ENCODE measurements around the gene KRTAP5-2. TPM values are rescaled to one million over a fixed set of nuclear protein-coding genes. Genes with fewer than 3 reads are reported as not detected.
"Not testable (repeated sequence)": the region's sequence is repeated elsewhere in the genome, so short reads cannot be mapped to it uniquely, and the experiment has no call there.

The KRTAP5-2 gene
- total RNA-seq, 6 experiments from 2014 or later: not detected

DNA sequence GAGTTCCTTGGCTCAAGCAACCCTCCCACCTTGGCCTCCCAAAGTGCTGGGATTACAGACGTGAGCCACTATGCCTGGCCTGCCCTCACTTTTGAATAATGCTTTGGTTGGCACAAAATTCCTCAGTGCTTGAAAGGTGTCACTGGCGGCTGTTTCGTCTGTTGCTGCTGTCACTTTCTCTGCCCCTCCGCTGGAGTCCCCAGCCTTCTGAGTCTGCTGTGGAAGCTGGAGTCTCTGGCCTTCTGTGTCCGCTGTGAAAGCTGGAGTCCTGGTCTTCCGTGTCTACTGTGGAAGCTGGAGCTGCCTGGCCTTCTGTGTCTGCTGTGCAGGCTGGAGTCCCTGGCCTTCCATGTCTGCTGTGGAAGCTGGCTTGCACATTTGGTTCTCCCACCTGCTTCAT is 8.1 kb downstream of the KRTAP5-2 start:
- peaks cover 50% of the 10 kb centered on the region for H3K27me3 Mint-ChIP-seq (ENCODE audit: insufficient read depth)
- no peaks in the 10 kb centered on the region for H3K36me3 Mint-ChIP-seq (ENCODE audit: low read depth)
- TF ChIP-seq, protein P1, sequence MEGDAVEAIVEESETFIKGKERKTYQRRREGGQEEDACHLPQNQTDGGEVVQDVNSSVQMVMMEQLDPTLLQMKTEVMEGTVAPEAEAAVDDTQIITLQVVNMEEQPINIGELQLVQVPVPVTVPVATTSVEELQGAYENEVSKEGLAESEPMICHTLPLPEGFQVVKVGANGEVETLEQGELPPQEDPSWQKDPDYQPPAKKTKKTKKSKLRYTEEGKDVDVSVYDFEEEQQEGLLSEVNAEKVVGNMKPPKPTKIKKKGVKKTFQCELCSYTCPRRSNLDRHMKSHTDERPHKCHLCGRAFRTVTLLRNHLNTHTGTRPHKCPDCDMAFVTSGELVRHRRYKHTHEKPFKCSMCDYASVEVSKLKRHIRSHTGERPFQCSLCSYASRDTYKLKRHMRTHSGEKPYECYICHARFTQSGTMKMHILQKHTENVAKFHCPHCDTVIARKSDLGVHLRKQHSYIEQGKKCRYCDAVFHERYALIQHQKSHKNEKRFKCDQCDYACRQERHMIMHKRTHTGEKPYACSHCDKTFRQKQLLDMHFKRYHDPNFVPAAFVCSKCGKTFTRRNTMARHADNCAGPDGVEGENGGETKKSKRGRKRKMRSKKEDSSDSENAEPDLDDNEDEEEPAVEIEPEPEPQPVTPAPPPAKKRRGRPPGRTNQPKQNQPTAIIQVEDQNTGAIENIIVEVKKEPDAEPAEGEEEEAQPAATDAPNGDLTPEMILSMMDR (IDR thresholded peaks at IDR 0.05): no peak
- peaks cover 6% of the 10 kb centered on the region; the same call in 1 of the 2 replicates for H3K4me1 Mint-ChIP-seq (ENCODE audit: low read depth)
- DNase-seq: no peak
- no peaks in the 10 kb centered on the region for H3K9me3 Mint-ChIP-seq
- no peak overlapping the region for H3K27ac Mint-ChIP-seq
- H3K4me3 Mint-ChIP-seq: no peak overlapping the region

DNA sequence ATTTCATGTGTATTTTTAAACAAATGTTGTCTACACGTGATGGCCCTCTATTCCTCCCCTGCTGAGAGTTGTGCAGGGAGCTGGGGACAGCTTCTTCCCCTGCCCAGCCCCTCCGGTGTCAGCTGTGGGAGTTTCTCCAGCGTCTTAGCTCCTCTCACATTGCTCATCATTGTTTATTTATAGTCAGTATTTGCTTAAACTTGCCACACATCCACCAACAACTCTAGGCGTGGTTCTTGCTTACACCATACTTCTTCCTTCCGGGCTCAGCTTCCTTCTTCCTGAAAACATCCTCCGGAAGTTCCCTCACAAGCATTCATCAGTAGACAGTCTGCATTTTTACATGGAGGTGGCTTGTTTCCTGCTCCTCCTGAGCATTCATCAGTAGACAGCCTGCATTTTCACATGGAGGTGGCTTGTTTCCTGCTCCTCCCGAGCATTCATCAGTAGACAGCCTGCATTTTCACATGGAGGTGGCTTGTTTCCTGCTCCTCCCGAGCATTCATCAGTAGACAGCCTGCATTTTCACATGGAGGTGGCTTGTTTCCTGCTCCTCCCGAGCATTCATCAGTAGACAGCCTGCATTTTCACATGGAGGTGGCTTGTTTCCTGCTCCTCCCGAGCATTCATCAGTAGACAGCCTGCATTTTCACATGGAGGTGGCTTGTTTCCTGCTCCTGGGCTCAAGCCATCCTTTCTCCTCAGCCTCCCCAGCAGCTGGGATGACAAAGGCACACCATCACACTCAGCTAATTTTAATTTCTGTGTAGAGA is 8.7 kb downstream of the KRTAP5-2 start:
- not testable (repeated sequence) for H3K9me3 Mint-ChIP-seq; H3K4me1 Mint-ChIP-seq (ENCODE audit: low read depth); DNase-seq; H3K27ac Mint-ChIP-seq; H3K36me3 Mint-ChIP-seq (ENCODE audit: low read depth); H3K4me3 Mint-ChIP-seq
- peaks cover 48% of the 10 kb centered on the region for H3K27me3 Mint-ChIP-seq (ENCODE audit: insufficient read depth)

DNA sequence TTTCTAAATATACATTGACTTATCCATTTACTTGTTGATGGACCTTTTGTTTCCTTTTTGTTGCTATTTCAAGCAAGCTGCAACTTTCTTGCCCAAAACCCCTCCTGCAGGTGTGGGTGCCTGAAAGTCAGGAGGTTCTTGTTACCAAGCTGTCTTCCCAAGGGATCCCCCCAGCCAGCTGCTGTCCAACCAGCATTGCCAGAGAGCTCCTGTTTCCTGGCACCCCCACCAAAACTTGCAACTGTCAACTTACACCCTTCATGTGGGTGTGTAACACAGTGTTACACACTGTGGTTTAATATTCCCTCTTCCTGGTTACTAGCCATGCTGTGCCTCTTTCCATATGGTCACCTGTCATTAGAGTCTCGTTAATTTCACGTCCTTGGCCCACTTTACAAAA is 11.4 kb downstream of the KRTAP5-2 start:
- H3K36me3 Mint-ChIP-seq (ENCODE audit: low read depth): no peaks in the 10 kb centered on the region
- peaks cover 6% of the 10 kb centered on the region; the same call in 1 of the 2 replicates for H3K4me1 Mint-ChIP-seq (ENCODE audit: low read depth)
- H3K27me3 Mint-ChIP-seq (ENCODE audit: insufficient read depth): peaks cover 46% of the 10 kb centered on the region
- no peak for DNase-seq
- H3K4me3 Mint-ChIP-seq: no peak overlapping the region
- H3K9me3 Mint-ChIP-seq: no peaks in the 10 kb centered on the region
- H3K27ac Mint-ChIP-seq: no peak overlapping the region
- TF ChIP-seq, protein P1 (IDR thresholded peaks at IDR 0.05): no peak

DNA sequence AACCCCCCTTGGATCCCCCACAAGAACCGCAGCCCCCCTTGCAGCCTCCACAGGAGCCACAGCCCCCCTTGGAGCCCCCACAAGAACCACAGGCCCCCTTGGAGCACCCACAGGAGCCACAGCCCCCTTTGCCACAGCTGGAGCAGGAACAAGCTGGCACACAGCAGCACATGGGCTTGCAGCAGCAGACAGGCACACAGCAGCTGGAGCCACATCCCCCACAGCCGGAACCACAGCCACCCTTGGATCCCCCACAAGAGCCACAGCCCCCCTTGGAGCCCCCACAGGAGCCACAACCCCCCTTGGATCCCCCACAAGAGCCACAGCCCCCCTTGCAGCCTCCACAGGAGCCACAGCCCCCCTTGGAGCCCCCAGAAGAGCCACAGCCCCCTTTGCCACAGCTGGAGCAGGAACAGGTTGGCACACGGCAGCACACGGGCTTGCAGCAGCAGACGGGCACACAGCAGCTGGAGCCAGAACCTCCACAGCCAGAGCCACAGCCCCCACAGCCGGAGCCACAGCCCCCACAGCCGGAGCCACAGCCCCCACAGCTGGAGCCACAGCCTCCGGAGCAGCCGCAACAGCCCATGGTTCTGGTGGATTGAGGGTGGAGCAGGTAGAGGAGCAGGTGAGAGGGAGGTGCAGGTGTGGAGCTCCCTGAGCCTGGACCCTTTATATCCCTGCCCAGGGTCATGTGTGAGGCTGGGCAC is 13.3 kb downstream of the KRTAP5-2 start, which contains the start of gene KRTAP5-1:
Gene KRTAP5-1 (minus strand): TSS at position 623 of the 710 bp plus-strand sequence. CDS start 34 bp downstream, at position 589.
- H3K4me3 Mint-ChIP-seq, H3K9me3 Mint-ChIP-seq, H3K27ac Mint-ChIP-seq: not testable (repeated sequence)

DNA sequence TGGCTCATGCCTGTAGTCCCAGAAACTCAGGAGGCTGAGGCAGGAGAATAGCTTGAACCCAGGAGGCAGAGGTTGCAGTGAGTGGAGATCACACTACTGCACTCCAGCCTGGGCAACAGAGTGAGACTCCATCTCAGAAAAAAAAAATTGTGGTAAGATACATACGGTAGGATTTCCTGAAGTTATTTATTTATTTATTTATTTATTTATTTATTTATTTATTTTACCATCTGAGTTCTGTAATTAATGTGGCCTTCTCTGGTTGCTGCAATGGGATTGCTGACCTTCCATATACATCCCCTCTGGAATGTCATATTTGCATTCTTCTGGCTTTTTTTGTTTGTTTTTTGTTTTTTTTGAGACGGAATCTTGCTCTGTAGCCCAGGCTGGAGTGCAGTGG is 15.2 kb downstream of the KRTAP5-2 start:
- Mint-ChIP-seq H3K9me3 (peaks cover 12% of the 10 kb centered on the region), H3K27me3 (ENCODE audit: insufficient read depth) (peaks cover 47% of the 10 kb centered on the region)
- not testable (repeated sequence) for H3K4me3 Mint-ChIP-seq; H3K27ac Mint-ChIP-seq; H3K4me1 Mint-ChIP-seq (ENCODE audit: low read depth); H3K36me3 Mint-ChIP-seq (ENCODE audit: low read depth); DNase-seq

More for the DNA sequence above, 13.3 kb downstream of the KRTAP5-2 start, which contains the start of gene KRTAP5-1:
- not testable (repeated sequence) for H3K4me1 Mint-ChIP-seq (ENCODE audit: low read depth); H3K36me3 Mint-ChIP-seq (ENCODE audit: low read depth); DNase-seq
- H3K27me3 Mint-ChIP-seq (ENCODE audit: insufficient read depth): peaks cover 46% of the 10 kb centered on the region

DNA sequence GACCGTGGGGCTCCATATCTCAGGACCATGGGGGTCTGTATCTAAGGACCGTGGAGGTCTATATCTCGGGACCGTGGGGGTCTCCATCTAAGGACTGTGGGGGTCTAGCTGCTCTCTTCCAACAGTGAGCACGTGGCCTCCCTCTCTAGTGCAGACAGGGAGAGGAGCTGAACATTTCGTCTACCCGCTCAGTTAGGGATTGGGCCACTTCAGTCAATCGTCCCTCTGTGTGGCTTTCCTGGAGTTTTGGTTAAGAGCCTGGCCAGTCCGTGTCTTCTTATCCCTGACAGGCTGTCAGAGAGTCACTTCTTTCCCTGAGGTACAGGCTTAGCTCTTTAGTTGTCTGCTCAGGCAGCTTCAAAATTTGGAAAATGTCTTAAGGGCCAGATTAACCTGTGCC is 16.1 kb downstream of the KRTAP5-2 start:
- no peak overlapping the region for H3K27ac Mint-ChIP-seq
- no peaks in the 10 kb centered on the region for H3K4me1 Mint-ChIP-seq (ENCODE audit: low read depth)
- no peak for DNase-seq
- H3K27me3 Mint-ChIP-seq (ENCODE audit: insufficient read depth): peaks cover 38% of the 10 kb centered on the region
- no peak overlapping the region for H3K4me3 Mint-ChIP-seq
- peaks cover 10% of the 10 kb centered on the region for H3K36me3 Mint-ChIP-seq (ENCODE audit: low read depth)
- H3K9me3 Mint-ChIP-seq: peaks cover 12% of the 10 kb centered on the region
- TF ChIP-seq, protein P1 (IDR thresholded peaks at IDR 0.05): no peak

DNA sequence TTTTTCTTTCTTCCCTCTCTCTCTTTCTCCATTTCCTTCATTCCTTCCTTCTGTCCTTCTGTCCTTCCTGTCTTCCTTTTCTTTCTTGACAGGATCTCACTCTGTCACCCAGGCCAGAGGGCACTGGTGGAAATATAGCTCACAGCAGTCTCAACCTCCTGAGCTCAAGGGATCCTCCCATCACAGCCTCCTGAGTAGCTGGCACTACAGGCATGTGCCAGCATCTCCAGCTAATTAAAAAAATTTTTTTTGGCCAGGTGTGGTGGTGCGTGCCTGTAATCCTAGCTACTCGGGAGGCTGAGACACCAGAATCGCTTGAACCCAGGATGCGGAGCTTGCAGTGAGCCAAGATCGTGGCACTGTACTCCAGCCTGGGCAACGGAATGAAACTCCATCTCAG is 21.3 kb downstream of the KRTAP5-2 start:
- Mint-ChIP-seq H3K4me3 (no peak overlapping the region), H3K9me3 (peaks cover 12% of the 10 kb centered on the region)

DNA sequence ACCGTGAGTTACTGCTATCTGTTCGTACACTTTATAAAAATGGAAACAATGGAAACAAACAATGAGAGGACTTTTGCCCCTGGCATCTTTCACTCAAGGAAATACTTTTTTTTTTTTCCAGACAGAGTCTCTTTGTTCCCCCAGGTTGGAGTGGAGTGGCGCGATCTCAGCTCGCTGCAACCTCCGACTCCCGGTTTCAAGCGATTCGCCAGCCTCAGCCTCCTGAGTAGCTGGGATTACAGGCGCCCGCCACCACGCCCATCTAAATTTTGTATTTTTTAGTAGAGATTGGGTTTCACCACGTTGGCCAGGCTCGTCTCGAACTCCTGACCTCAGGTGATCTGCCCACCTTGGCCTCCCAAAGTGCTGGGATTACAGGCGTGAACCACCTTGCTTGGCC is 22.3 kb downstream of the KRTAP5-2 start:
- not testable (repeated sequence) for H3K27ac Mint-ChIP-seq; H3K4me3 Mint-ChIP-seq; DNase-seq; H3K4me1 Mint-ChIP-seq (ENCODE audit: low read depth); H3K36me3 Mint-ChIP-seq (ENCODE audit: low read depth)
- peaks cover 12% of the 10 kb centered on the region for H3K9me3 Mint-ChIP-seq
- peaks cover 20% of the 10 kb centered on the region for H3K27me3 Mint-ChIP-seq (ENCODE audit: insufficient read depth)

More for the DNA sequence above, 21.3 kb downstream of the KRTAP5-2 start:
- DNase-seq: no peak
- no peaks in the 10 kb centered on the region for H3K4me1 Mint-ChIP-seq (ENCODE audit: low read depth)
- TF ChIP-seq, protein P1 (IDR thresholded peaks at IDR 0.05): no peak
- H3K27ac Mint-ChIP-seq: no peak overlapping the region
- H3K27me3 Mint-ChIP-seq (ENCODE audit: insufficient read depth): peaks cover 21% of the 10 kb centered on the region
- peaks cover 10% of the 10 kb centered on the region for H3K36me3 Mint-ChIP-seq (ENCODE audit: low read depth)
